Stimulated activated CD8-positive, alpha-beta memory T cell treated with anti-CD3 and anti-CD28 coated beads, Interleukin-12 subunit alpha, Interleukin-12 subunit beta, amount 100 ng/mL, for 24 hours (primary cell): ENCODE results near the gene CCDC81.

Source experiments
- DNase-seq: peaks from one replicate; pipeline ENCODE4 v3.0.0-alpha.2; 2020; ENCODE audit errors: extremely low read depth

The CCDC81 gene

GRCh38 chr11:86464509-86465221, 90.0 kb downstream of the CCDC81 start:
- no peak for DNase-seq

DNA sequence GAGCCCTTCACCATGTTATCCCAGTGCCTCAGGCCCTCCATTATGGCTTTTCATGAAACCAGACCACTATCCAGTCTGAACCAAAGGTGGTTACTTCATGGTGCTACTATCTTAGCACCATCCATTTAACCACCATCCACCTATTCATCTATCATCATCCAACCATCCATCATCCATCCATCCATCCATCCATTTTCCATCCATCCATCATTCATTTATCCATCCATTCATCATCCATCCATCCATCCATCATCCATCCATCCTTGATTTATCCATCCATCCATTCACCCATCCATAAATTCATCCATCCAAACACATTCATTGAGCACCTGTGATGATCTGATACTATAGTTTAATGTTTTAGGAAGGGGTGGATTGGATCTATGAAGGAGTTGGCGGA, 93.5 kb downstream of the CCDC81 start:
- DNase-seq = no peak

DNA sequence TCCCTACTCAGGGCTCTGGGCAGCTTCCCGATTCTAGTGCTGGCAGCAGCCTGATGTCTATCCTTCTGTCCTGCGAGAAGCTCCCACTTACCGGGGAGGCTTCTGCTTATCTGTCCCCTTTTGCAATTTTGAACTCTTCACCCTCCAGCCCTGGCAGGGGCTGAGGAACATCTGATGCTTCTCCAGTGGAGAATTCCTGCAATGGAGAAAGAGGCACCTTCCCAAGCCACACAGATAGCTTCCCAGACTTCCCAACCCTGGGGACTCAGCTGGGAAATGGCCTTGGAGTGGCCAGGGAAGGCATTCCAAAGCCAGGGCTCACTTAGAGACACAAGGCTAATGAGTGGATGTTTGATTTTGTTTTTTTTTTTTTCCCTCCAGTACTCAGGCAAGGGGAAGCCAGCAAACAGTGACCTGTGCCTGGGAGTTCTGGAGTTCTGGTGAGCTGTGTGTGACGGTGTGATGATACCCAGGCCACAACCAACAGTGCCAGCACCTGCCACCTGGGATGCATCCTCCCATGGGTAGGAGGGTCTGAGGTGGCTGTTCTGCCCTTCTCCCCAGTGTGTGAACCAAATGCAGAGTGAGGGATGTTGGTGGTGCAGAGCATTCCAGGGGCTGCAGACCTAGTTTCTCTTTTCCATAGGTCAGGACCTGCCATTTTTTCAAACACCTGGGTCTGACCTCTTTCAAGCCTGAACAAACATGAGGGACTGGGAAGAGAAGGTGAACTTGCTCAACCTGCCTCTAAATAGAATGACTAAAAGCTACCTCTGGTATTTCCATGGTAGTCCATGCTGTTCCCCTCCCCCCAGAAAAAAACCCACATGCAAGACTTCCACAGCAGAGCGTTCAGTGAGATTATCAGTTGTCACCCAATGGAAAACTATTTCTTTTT, 95.1 kb downstream of the CCDC81 start:
- DNase-seq = no peak
